Liver (tissue), 9 donors: ENCODE data around the gene RELT. TPM values are rescaled to one million over a fixed set of nuclear protein-coding genes. Genes with fewer than 3 reads are reported as not detected.

Experiments used
- DNase-seq: peaks from one replicate; pipeline ENCODE4 v3.0.0-alpha.2; 2017; ENCODE audit warnings: low spot score
- H3K27ac ChIP-seq, 2 donors: one replicate each; pipeline ENCODE4 v1.7.0; 2013; ENCODE audit warnings: inconsistent platforms in 2 of 2, low read length in 2 of 2, control low read depth in 1 of 2, low read depth in 1 of 2, mild to moderate bottlenecking in 1 of 2
- H3K27me3 ChIP-seq, 4 donors: one replicate each; pipeline versions ENCODE4 v1.6.1 to v1.7.0; 2013; ENCODE audit warnings: low read length in 3 of 4, inconsistent platforms in 1 of 4, mild to moderate bottlenecking in 1 of 4, moderate library complexity in 1 of 4; ENCODE audit not compliant: control insufficient read depth in 4 of 4, insufficient read depth in 4 of 4
- H3K36me3 ChIP-seq, 4 donors: one replicate each; pipeline versions ENCODE4 v1.6.1 to v1.7.0; 2013; ENCODE audit warnings: low read length in 3 of 4, mild to moderate bottlenecking in 3 of 4, low read depth in 1 of 4, moderate library complexity in 1 of 4; ENCODE audit not compliant: control insufficient read depth in 4 of 4, insufficient read depth in 3 of 4
- H3K4me1 ChIP-seq, 4 donors: one replicate each; pipeline versions ENCODE4 v1.6.1 to v1.7.0; 2013; ENCODE audit warnings: low read length in 3 of 4, mild to moderate bottlenecking in 3 of 4, moderate library complexity in 1 of 4; ENCODE audit not compliant: control insufficient read depth in 4 of 4, insufficient read depth in 4 of 4
- H3K4me3 ChIP-seq, 3 donors: one replicate each; pipeline versions ENCODE4 v1.6.1 to v1.7.0; 2013; ENCODE audit warnings: low read length in 3 of 3, control low read depth in 1 of 3, low read depth in 1 of 3, mild to moderate bottlenecking in 1 of 3
- H3K9ac ChIP-seq, 2 donors: one replicate each; pipeline ENCODE4 v1.7.0; 2013; ENCODE audit warnings: low read length in 2 of 2, mild to moderate bottlenecking in 2 of 2, moderate library complexity in 2 of 2, control low read depth in 1 of 2, low read depth in 1 of 2
- H3K9me3 ChIP-seq, 4 donors: one replicate each; pipeline versions ENCODE4 v1.6.1 to v1.7.0; 2013; ENCODE audit warnings: low read length in 3 of 4; ENCODE audit not compliant: control insufficient read depth in 4 of 4
- ATF3 ChIP-seq: IDR thresholded peaks from 2 replicates; pipeline ENCODE4 v1.6.1; 2016; ENCODE audit warnings: antibody characterized with exemption
- CTCF ChIP-seq: fragments of 150-350 bp; IDR thresholded peaks from 2 replicates; pipeline ENCODE4 v1.5.1; 2017; ENCODE audit warnings: improper control_type of control experiment, low read depth, low read length; ENCODE audit not compliant: missing input control
- EGR1 ChIP-seq, 2 donors: IDR thresholded peaks; 2 replicates each; pipeline ENCODE4 v1.6.1; 2016 to 2018; ENCODE audit warnings: antibody characterized with exemption in 2 of 2, low read depth in 2 of 2
- FOXA1 ChIP-seq: IDR thresholded peaks from 2 replicates; pipeline ENCODE4 v1.6.1; 2016; ENCODE audit warnings: antibody characterized with exemption
- FOXA2 ChIP-seq: IDR thresholded peaks from 2 replicates; pipeline ENCODE4 v1.6.1; 2016; ENCODE audit warnings: antibody characterized with exemption
- GABPA ChIP-seq, 2 donors: IDR thresholded peaks in 1 of 2; conservative IDR thresholded peaks in 1 of 2; 2 replicates each; pipeline ENCODE4 v1.6.1; 2016; ENCODE audit warnings: antibody characterized with exemption in 2 of 2, mild to moderate bottlenecking in 1 of 2, moderate library complexity in 1 of 2
- HNF4A ChIP-seq, 2 donors: conservative IDR thresholded peaks; 2 replicates each; pipeline ENCODE4 v1.6.1; 2016; ENCODE audit warnings: antibody characterized with exemption in 2 of 2, mild to moderate bottlenecking in 2 of 2
- HNF4G ChIP-seq: IDR thresholded peaks from 2 replicates; pipeline ENCODE4 v1.6.1; 2016; ENCODE audit warnings: antibody characterized with exemption
- JUND ChIP-seq, 2 donors: IDR thresholded peaks; 2 replicates each; pipeline ENCODE4 v1.6.1; 2016; ENCODE audit warnings: antibody characterized with exemption in 2 of 2
- MAX ChIP-seq: IDR thresholded peaks from 2 replicates; pipeline ENCODE4 v1.6.1; 2016; ENCODE audit warnings: antibody characterized with exemption
- NR2F2 ChIP-seq: IDR thresholded peaks from 2 replicates; pipeline ENCODE4 v1.6.1; 2016; ENCODE audit warnings: antibody characterized with exemption
- RAD21 ChIP-seq, 2 donors: IDR thresholded peaks; 2 replicates each; pipeline ENCODE4 v1.6.1; 2016; ENCODE audit warnings: antibody characterized with exemption in 2 of 2, mild to moderate bottlenecking in 2 of 2
- REST ChIP-seq: IDR thresholded peaks from 2 replicates; pipeline ENCODE4 v1.6.1; 2016; ENCODE audit warnings: antibody characterized with exemption, mild to moderate bottlenecking
- RXRA ChIP-seq, 2 donors: IDR thresholded peaks; 2 replicates each; pipeline ENCODE4 v1.6.1; 2017 to 2018; ENCODE audit warnings: antibody characterized with exemption in 2 of 2, mild to moderate bottlenecking in 1 of 2
- SP1 ChIP-seq: IDR thresholded peaks from 2 replicates; pipeline ENCODE4 v1.6.1; 2018; ENCODE audit warnings: antibody characterized with exemption, mild to moderate bottlenecking
- TAF1 ChIP-seq: conservative IDR thresholded peaks from 2 replicates; pipeline ENCODE4 v1.6.1; 2016; ENCODE audit warnings: antibody characterized with exemption, mild to moderate bottlenecking
- YY1 ChIP-seq: IDR thresholded peaks from 2 replicates; pipeline ENCODE4 v1.6.1; 2016; ENCODE audit warnings: antibody characterized with exemption, mild to moderate bottlenecking
- ZBTB33 ChIP-seq: IDR thresholded peaks from 2 replicates; pipeline ENCODE4 v1.6.1; 2016; ENCODE audit warnings: antibody characterized with exemption
- WGBS: extraction: QIAGEN DNeasy Blood & Tissue Kit; methylation state at CpG from one replicate; pipeline ENCODE4 v1.1.7; 2013; 5-methylcytosine and 5-hydroxymethylcytosine counted together
- polyA plus RNA-seq, 2 donors: library from polyadenylated mRNA; stranded (reverse) in 1 of 2; unstranded in 1 of 2; fragments of 200-250 nt in 1 of 2; fragments of >200 nt in 1 of 2; fragmentation: Nextera tagmentation in 1 of 2; extraction: Ambion mirVana in 1 of 2; gene quantifications; one replicate each; pipeline versions ENCODE4 v1.2.1 to v1.2.3, GENCODE V29; 2013 to 2015
- total RNA-seq, 2 donors: library from RNA; depleted of rRNA; stranded (reverse); fragments of >200 nt; gene quantifications; one replicate each; pipeline ENCODE4 v1.2.3, GENCODE V29; 2014
- donor health status: healthy.
- donor health status: healthy.
- donor health status: healthy.
- donor health status: healthy.
- donor health status: healthy.

The RELT gene
- total and polyA plus RNA-seq, 4 donors = 0.21 to 8.0 (median 2.3) TPM

GRCh38 chr11:73347067-73347466, 29.1 kb upstream of the RELT start:
- DNase-seq = no peak
- H3K4me1 ChIP-seq = peaks cover 2 to 15% (median 4%) of the 10 kb centered on the region in 4 donors
- H3K27ac ChIP-seq = no peak overlapping the region
- TF ChIP-seq NR2F2 = no peak
- TF ChIP-seq SP1 = no peak
- no peak for TF ChIP-seq RAD21 (IDR thresholded peaks at IDR 0.05)
- no peak for TF ChIP-seq YY1
- TF ChIP-seq REST = no peak
- no peak for TF ChIP-seq FOXA2
- no peaks in the 10 kb centered on the region for H3K36me3 ChIP-seq
- 88% methylated on average over 12 of the region's 12 CpGs for WGBS
- no peaks in the 10 kb centered on the region for H3K27me3 ChIP-seq
- H3K4me3 ChIP-seq = no peak overlapping the region
- H3K9me3 ChIP-seq = no peaks in the 10 kb centered on the region
- no peak overlapping the region for H3K9ac ChIP-seq

- no peaks in the 10 kb centered on the region for H3K9me3 ChIP-seq
- no peaks in the 10 kb centered on the region for H3K36me3 ChIP-seq
- no peak overlapping the region for H3K9ac ChIP-seq
- no peak overlapping the region for H3K27ac ChIP-seq
- H3K27me3 ChIP-seq = no peaks in the 10 kb centered on the region
- peaks cover 0 to 3% (median 2%) of the 10 kb centered on the region in 4 donors for H3K4me1 ChIP-seq
- H3K4me3 ChIP-seq = no peak overlapping the region
- DNase-seq = no peak
- WGBS = 79% methylated on average over 5 of the region's 5 CpGs
- TF ChIP-seq GABPA (IDR thresholded peaks at IDR 0.05 in 1 of 2, conservative IDR thresholded peaks at IDR 0.05 in 1 of 2) = no peak
- no peak for TF ChIP-seq FOXA1
- TF ChIP-seq ATF3 = no peak
- TF ChIP-seq FOXA2 = no peak
- TF ChIP-seq YY1 = no peak
- no peak for TF ChIP-seq EGR1 (IDR thresholded peaks at IDR 0.05; ENCODE audit: low read depth in 2 of 2)
- TF ChIP-seq MAX = no peak
- no peak for TF ChIP-seq JUND (IDR thresholded peaks at IDR 0.05)
- no peak for TF ChIP-seq CTCF
- no peak for TF ChIP-seq RAD21 (IDR thresholded peaks at IDR 0.05)
- TF ChIP-seq SP1 = no peak
- no peak for TF ChIP-seq NR2F2
- TF ChIP-seq ZBTB33 = no peak
- TF ChIP-seq TAF1 = no peak
- no peak for TF ChIP-seq HNF4A (conservative IDR thresholded peaks at IDR 0.05)
- TF ChIP-seq RXRA (IDR thresholded peaks at IDR 0.05) = no peak
- no peak for TF ChIP-seq REST
- no peak for TF ChIP-seq HNF4G
These were observed 27.4 kb upstream of the RELT start for GRCh38 chr11:73348838-73349237.
